HEK293 (cell line): ENCODE measurements around the gene SPX.

Experiments
- CTCF ChIA-PET: fragments of 350-600 bp; formaldehyde crosslinking; extraction: SDS; loops from one replicate; lab custom pipeline; 2021; ENCODE audit warnings: antibody characterized with exemption; lab: Yijun Ruan, JAX
- POLR2A ChIA-PET: fragments of 300-600 bp; formaldehyde crosslinking; extraction: SDS; loops from one replicate; lab custom pipeline; 2020; ENCODE audit warnings: antibody characterized with exemption, inconsistent platforms; lab: Yijun Ruan, JAX
- H3K27ac ChIP-seq: fragments of 200-500 bp; sonication (Bioruptor generic); 2 replicates; pipeline ENCODE4 v1.5.1; 2014; ENCODE audit warnings: low read depth, low read length, control low read depth, inconsistent platforms; ENCODE audit errors: extremely low read depth
- H3K36me3 ChIP-seq, 2 experiments: fragments of 200-500 bp in 1 of 2; sonication (Bioruptor generic) in 1 of 2; 1 replicate in 1 of 2; 2 replicates in 1 of 2; pipeline ENCODE4 v1.5.1; 2014 to 2017; ENCODE audit warnings: inconsistent platforms in 2 of 2, low read length in 2 of 2; ENCODE audit not compliant: control insufficient read depth in 2 of 2, insufficient read depth in 1 of 2
- H3K4me1 ChIP-seq: fragments of 200-500 bp; sonication (Bioruptor generic); 2 replicates; pipeline ENCODE4 v1.5.1; 2014; ENCODE audit warnings: mild to moderate bottlenecking, low read length, inconsistent platforms; ENCODE audit not compliant: control insufficient read depth, insufficient read depth
- H3K4me3 ChIP-seq: 2 replicates; pipeline ENCODE4 v1.5.1; 2011; ENCODE audit warnings: low read depth, mild to moderate bottlenecking, control low read depth, low read length, moderate library complexity
- H3K9me3 ChIP-seq: fragments of 200-500 bp; sonication (Bioruptor generic); 2 replicates; pipeline ENCODE4 v1.5.1; 2014; ENCODE audit warnings: low read depth, low read length, inconsistent platforms; ENCODE audit not compliant: control insufficient read depth, insufficient read depth
- BCL11A ChIP-seq: fragments of 450-650 bp; formaldehyde crosslinking; IDR thresholded peaks from 2 replicates; pipeline ENCODE4 v1.5.1; 2016; ENCODE audit warnings: low read depth, missing biosample characterization, missing genetic modification characterization
- KLF1 ChIP-seq: fragments of 450-650 bp; formaldehyde crosslinking; IDR thresholded peaks from 2 replicates; pipeline ENCODE4 v1.5.1; 2016; ENCODE audit warnings: missing biosample characterization, missing genetic modification characterization
- KLF16 ChIP-seq: fragments of 450-650 bp; formaldehyde crosslinking; IDR thresholded peaks from 2 replicates; pipeline ENCODE4 v1.5.1; 2017; ENCODE audit warnings: missing biosample characterization, missing genetic modification characterization
- TRIM28 ChIP-seq: IDR thresholded peaks from 2 replicates; pipeline ENCODE4 v1.6.1; 2011; ENCODE audit warnings: low read length, control low read depth, borderline replicate concordance
- ZBTB20 ChIP-seq: fragments of 450-650 bp; formaldehyde crosslinking; IDR thresholded peaks from 2 replicates; pipeline ENCODE4 v1.5.1; 2016; ENCODE audit warnings: missing biosample characterization, missing genetic modification characterization
- ZNF169 ChIP-seq: fragments of 450-650 bp; formaldehyde crosslinking; IDR thresholded peaks from 2 replicates; pipeline ENCODE4 v1.5.1; 2016; ENCODE audit warnings: missing biosample characterization, missing genetic modification characterization
- ZNF214 ChIP-seq: fragments of 450-650 bp; formaldehyde crosslinking; IDR thresholded peaks from 2 replicates; pipeline ENCODE4 v1.5.1; 2017; ENCODE audit warnings: missing biosample characterization, mild to moderate bottlenecking, missing genetic modification characterization, borderline replicate concordance
- ZNF23 ChIP-seq: fragments of 450-650 bp; formaldehyde crosslinking; IDR thresholded peaks from 2 replicates; pipeline ENCODE4 v1.5.1; 2016; ENCODE audit warnings: missing biosample characterization, missing genetic modification characterization, borderline replicate concordance
- ZNF324 ChIP-seq: fragments of 450-650 bp; formaldehyde crosslinking; IDR thresholded peaks from 2 replicates; pipeline ENCODE4 v1.5.1; 2016; ENCODE audit warnings: missing biosample characterization, missing genetic modification characterization
- ZNF555 ChIP-seq: fragments of 450-650 bp; formaldehyde crosslinking; conservative IDR thresholded peaks from 2 replicates; pipeline ENCODE4 v1.5.1; 2017; ENCODE audit warnings: missing biosample characterization, mild to moderate bottlenecking, missing genetic modification characterization, inconsistent platforms
- ZSCAN30 ChIP-seq: fragments of 450-650 bp; IDR thresholded peaks from 2 replicates; pipeline ENCODE4 v1.5.1; 2018; ENCODE audit warnings: missing biosample characterization, mild to moderate bottlenecking, missing genetic modification characterization, moderate library complexity
- TF ChIP-seq, protein P1 (sequence below): fragments of 450-650 bp; formaldehyde crosslinking; IDR thresholded peaks from 2 replicates; pipeline ENCODE4 v1.5.1; 2016; ENCODE audit warnings: missing biosample characterization, missing genetic modification characterization, low read depth
- TF ChIP-seq, protein P2 (sequence below): fragments of 450-650 bp; formaldehyde crosslinking; IDR thresholded peaks from 2 replicates; pipeline ENCODE4 v1.5.1; 2017; ENCODE audit warnings: missing biosample characterization, missing genetic modification characterization
- TF ChIP-seq, protein P3 (sequence below): fragments of 450-650 bp; formaldehyde crosslinking; IDR thresholded peaks from 2 replicates; pipeline ENCODE4 v1.5.1; 2016; ENCODE audit warnings: missing biosample characterization, missing genetic modification characterization
- TF ChIP-seq, protein P4 (sequence below): fragments of 450-650 bp; formaldehyde crosslinking; IDR thresholded peaks from 2 replicates; pipeline ENCODE4 v1.5.1; 2016; ENCODE audit warnings: missing biosample characterization, missing genetic modification characterization
- TF ChIP-seq, protein P5 (sequence below): fragments of 450-650 bp; formaldehyde crosslinking; IDR thresholded peaks from 2 replicates; pipeline ENCODE4 v1.5.1; 2016; ENCODE audit warnings: missing biosample characterization, missing genetic modification characterization, borderline replicate concordance
- TF ChIP-seq, protein P6 (sequence below): fragments of 450-650 bp; formaldehyde crosslinking; IDR thresholded peaks from 2 replicates; pipeline ENCODE4 v1.5.1; 2016; ENCODE audit warnings: missing biosample characterization, missing genetic modification characterization

SPX gene

DNA sequence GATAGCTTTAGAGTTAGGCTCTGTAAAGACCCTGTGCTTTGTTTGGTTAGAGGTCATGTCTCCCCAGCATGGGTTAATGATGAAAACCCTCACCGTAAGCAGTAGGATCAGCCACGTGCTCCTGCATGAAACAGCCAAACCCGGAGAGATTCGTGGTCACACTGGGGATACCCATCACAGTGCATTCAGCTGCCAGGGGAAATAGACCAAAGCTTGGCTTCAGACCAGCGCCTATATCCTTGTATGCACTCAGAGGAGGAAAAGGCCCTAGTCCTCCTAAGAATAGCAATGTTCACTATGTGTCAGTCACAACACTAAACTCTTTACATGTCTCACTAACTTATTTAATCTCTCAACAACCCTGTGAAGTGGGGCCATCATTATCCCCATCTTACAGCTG, 16.3 kb downstream of the SPX start (continued):
- TF ChIP-seq ZNF555, result no peak
- TF ChIP-seq BCL11A (tag by site-specific recombination), result no peak
- no peak for TF ChIP-seq KLF1
- TF ChIP-seq ZNF169 (tag by site-specific recombination), result no peak
- TF ChIP-seq, all 188 proteins: peak for 0

DNA sequence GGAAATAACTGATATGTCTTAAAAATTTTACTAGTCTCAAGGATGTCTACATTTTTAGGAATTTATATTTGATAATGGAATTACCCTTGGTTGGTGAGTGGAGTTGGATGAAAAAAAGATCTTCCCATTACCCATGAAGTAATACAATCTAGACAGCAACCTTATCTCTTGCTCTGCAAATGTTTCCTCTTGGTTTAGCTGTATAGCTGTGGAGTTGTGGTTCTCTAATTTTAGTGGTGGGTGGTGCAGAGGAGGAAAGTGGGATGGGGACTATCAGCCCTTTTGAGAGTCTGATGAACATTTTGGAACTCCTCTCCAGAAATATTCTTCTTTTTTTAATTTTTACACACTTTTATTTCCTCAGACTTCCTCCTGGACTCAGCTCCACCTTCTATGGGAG, 17.1 kb downstream of the SPX start:
- Histone ChIP-seq H3K27ac (no peak overlapping the region), H3K4me3 (no peak overlapping the region), H3K9me3 (no peaks in the 10 kb centered on the region), H3K36me3 (no peaks in the 10 kb centered on the region), H3K4me1 (peaks cover under 1% of the 10 kb centered on the region; the same call in 1 of the 2 replicates)
- ChIA-PET CTCF (no interaction called here), POLR2A (interaction anchor here (1.0 kb wide), 1 partner anchor 42 kb away, joined by 3 read pairs; the partner anchor contains the start of genes GOLT1B and RECQL)
- no peak for TF ChIP-seq ZNF214

DNA sequence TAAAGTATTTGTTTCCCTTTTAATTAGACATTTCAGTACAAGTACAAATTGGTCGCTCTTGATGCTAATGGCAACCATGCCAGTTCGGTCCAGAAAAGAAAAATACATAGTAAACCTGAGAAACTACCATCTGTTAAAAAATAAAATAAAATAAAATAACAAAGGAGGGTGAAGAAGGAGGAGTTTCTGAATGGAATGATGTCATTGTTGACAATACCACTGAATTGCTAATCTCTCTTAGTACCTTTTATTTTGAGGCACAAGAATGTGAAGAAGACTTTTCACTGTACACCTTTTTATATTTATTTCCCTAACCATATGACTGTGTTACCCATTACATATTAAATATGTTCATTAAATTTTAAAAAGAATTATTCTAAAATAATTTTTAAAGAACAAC, 19.5 kb downstream of the SPX start:
- no peaks in the 10 kb centered on the region for H3K4me1 ChIP-seq
- POLR2A ChIA-PET, result no interaction called here
- H3K9me3 ChIP-seq, result no peaks in the 10 kb centered on the region
- no peaks in the 10 kb centered on the region for H3K36me3 ChIP-seq
- H3K4me3 ChIP-seq, result no peak overlapping the region
- no peak for TF ChIP-seq TRIM28
- TF ChIP-seq, protein P1, sequence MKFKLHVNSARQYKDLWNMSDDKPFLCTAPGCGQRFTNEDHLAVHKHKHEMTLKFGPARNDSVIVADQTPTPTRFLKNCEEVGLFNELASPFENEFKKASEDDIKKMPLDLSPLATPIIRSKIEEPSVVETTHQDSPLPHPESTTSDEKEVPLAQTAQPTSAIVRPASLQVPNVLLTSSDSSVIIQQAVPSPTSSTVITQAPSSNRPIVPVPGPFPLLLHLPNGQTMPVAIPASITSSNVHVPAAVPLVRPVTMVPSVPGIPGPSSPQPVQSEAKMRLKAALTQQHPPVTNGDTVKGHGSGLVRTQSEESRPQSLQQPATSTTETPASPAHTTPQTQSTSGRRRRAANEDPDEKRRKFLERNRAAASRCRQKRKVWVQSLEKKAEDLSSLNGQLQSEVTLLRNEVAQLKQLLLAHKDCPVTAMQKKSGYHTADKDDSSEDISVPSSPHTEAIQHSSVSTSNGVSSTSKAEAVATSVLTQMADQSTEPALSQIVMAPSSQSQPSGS (tag by site-specific recombination), result peak; percentile 57; the same call in 1 of the 2 replicates
- CTCF ChIA-PET, result no interaction called here
- H3K27ac ChIP-seq, result no peak overlapping the region

DNA sequence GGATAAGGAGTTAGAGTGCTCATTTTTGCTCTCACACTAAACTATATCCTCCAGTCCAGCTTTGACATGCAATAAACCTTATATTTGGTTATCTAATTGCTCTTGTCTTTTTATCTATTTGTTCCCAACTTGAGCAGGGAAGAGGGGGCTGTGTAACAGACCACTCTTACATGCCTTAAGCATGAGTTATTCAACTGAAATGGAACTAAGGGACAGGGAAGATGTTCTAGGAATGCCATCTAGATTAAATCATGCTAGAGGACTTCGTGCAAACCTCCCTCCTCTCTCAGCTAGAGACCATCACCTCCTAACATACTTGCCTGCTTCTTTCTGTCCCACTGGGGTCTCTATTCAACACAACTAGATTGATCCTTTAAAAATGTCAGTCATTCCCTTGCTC, 20.6 kb downstream of the SPX start:
- Histone ChIP-seq H3K9me3 (no peaks in the 10 kb centered on the region), H3K4me1 (no peaks in the 10 kb centered on the region), H3K27ac (no peak overlapping the region), H3K36me3 (no peaks in the 10 kb centered on the region), H3K4me3 (no peak overlapping the region)
- TF ChIP-seq, protein P2, sequence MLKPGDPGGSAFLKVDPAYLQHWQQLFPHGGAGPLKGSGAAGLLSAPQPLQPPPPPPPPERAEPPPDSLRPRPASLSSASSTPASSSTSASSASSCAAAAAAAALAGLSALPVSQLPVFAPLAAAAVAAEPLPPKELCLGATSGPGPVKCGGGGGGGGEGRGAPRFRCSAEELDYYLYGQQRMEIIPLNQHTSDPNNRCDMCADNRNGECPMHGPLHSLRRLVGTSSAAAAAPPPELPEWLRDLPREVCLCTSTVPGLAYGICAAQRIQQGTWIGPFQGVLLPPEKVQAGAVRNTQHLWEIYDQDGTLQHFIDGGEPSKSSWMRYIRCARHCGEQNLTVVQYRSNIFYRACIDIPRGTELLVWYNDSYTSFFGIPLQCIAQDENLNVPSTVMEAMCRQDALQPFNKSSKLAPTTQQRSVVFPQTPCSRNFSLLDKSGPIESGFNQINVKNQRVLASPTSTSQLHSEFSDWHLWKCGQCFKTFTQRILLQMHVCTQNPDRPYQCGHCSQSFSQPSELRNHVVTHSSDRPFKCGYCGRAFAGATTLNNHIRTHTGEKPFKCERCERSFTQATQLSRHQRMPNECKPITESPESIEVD, result no peak
- TF ChIP-seq, protein P3, sequence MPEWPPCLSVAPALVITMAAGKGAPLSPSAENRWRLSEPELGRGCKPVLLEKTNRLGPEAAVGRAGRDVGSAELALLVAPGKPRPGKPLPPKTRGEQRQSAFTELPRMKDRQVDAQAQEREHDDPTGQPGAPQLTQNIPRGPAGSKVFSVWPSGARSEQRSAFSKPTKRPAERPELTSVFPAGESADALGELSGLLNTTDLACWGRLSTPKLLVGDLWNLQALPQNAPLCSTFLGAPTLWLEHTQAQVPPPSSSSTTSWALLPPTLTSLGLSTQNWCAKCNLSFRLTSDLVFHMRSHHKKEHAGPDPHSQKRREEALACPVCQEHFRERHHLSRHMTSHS (tag by site-specific recombination), result no peak
- TF ChIP-seq ZNF23 (tag by site-specific recombination) (no peak), ZBTB20 (tag by site-specific recombination) (no peak), ZSCAN30 (tag by site-specific recombination) (no peak), KLF16 (tag by site-specific recombination) (no peak), ZNF324 (tag by site-specific recombination) (no peak)
- TF ChIP-seq, protein P4, sequence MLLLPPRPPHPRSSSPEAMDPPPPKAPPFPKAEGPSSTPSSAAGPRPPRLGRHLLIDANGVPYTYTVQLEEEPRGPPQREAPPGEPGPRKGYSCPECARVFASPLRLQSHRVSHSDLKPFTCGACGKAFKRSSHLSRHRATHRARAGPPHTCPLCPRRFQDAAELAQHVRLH, result no peak
- TF ChIP-seq, protein P5, sequence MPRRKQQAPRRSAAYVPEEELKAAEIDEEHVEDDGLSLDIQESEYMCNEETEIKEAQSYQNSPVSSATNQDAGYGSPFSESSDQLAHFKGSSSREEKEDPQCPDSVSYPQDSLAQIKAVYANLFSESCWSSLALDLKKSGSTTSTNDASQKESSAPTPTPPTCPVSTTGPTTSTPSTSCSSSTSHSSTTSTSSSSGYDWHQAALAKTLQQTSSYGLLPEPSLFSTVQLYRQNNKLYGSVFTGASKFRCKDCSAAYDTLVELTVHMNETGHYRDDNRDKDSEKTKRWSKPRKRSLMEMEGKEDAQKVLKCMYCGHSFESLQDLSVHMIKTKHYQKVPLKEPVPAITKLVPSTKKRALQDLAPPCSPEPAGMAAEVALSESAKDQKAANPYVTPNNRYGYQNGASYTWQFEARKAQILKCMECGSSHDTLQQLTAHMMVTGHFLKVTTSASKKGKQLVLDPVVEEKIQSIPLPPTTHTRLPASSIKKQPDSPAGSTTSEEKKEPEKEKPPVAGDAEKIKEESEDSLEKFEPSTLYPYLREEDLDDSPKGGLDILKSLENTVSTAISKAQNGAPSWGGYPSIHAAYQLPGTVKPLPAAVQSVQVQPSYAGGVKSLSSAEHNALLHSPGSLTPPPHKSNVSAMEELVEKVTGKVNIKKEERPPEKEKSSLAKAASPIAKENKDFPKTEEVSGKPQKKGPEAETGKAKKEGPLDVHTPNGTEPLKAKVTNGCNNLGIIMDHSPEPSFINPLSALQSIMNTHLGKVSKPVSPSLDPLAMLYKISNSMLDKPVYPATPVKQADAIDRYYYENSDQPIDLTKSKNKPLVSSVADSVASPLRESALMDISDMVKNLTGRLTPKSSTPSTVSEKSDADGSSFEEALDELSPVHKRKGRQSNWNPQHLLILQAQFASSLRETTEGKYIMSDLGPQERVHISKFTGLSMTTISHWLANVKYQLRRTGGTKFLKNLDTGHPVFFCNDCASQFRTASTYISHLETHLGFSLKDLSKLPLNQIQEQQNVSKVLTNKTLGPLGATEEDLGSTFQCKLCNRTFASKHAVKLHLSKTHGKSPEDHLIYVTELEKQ (tag by site-specific recombination), result no peak
- TF ChIP-seq, protein P6, sequence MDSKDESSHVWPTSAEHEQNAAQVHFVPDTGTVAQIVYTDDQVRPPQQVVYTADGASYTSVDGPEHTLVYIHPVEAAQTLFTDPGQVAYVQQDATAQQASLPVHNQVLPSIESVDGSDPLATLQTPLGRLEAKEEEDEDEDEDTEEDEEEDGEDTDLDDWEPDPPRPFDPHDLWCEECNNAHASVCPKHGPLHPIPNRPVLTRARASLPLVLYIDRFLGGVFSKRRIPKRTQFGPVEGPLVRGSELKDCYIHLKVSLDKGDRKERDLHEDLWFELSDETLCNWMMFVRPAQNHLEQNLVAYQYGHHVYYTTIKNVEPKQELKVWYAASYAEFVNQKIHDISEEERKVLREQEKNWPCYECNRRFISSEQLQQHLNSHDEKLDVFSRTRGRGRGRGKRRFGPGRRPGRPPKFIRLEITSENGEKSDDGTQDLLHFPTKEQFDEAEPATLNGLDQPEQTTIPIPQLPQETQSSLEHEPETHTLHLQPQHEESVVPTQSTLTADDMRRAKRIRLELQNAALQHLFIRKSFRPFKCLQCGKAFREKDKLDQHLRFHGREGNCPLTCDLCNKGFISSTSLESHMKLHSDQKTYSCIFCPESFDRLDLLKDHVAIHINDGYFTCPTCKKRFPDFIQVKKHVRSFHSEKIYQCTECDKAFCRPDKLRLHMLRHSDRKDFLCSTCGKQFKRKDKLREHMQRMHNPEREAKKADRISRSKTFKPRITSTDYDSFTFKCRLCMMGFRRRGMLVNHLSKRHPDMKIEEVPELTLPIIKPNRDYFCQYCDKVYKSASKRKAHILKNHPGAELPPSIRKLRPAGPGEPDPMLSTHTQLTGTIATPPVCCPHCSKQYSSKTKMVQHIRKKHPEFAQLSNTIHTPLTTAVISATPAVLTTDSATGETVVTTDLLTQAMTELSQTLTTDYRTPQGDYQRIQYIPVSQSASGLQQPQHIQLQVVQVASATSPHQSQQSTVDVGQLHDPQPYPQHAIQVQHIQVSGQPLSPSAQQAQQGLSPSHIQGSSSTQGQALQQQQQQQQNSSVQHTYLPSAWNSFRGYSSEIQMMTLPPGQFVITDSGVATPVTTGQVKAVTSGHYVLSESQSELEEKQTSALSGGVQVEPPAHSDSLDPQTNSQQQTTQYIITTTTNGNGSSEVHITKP (tag by site-specific recombination), result no peak
- ChIA-PET CTCF (no interaction called here), POLR2A (no interaction called here)
